Measurements from ENCODE around the gene DNAAF8. TPM values are rescaled to one million over a fixed set of nuclear protein-coding genes. Genes with fewer than 3 reads are reported as not detected.

DNAAF8 gene
- 10 to 100 TPM in 1 of 12 donors, 1 to 10 TPM in 4, under 1 TPM in 6, not detected in 1; 0.78 to 13.1 (median 0.99) TPM for polyA plus RNA-seq (ENCODE audit: insufficient read length in 12 of 12)
- long read RNA-seq, donor 1, result 0 reads
- long read RNA-seq, donor 2, result 0 reads
- long read RNA-seq, donor 3, result 0 reads
- long read RNA-seq, donor 4, result 0 reads
- long read RNA-seq, donor 5, result 0 reads
- long read RNA-seq, donor 6, result 0 reads
- long read RNA-seq, donor 7, result 0 reads
- long read RNA-seq, donor 8, result 0 reads
- long read RNA-seq, donor 9, result 0 reads
- long read RNA-seq, donor 10, result 0 reads
- long read RNA-seq, donor 11, result 0 reads

GRCh38 chr16:4734063-4734729 is at the start of gene DNAAF8, which contains the start of gene ANKS3:
Gene DNAAF8, plus strand, starts transcription at chr16:4734537. Its CDS starts 1,978 bp downstream, at chr16:4736515.
Gene ANKS3, minus strand, starts transcription at chr16:4734271. Its CDS starts 4,122 bp downstream, at chr16:4730149.
- DNase-seq, result peak; percentile 95

- DNase-seq, result no peak
Measured at GRCh38 chr16:4684763-4685162, 49.6 kb upstream of the DNAAF8 start.

- DNase-seq, result no peak
Measured at GRCh38 chr16:4685292-4685691, 49.0 kb upstream of the DNAAF8 start.

GRCh38 chr16:4685776-4686496 is 48.4 kb upstream of the DNAAF8 start:
- no peak for DNase-seq

GRCh38 chr16:4686497-4687210 is 47.7 kb upstream of the DNAAF8 start:
- DNase-seq, result no peak

GRCh38 chr16:4687416-4687815 is 46.9 kb upstream of the DNAAF8 start:
- DNase-seq, result no peak

GRCh38 chr16:4687946-4688673 is 46.2 kb upstream of the DNAAF8 start:
- DNase-seq, result no peak

- DNase-seq, result no peak
Measured at GRCh38 chr16:4688674-4689045, 45.7 kb upstream of the DNAAF8 start.

- no peak for DNase-seq
Measured at GRCh38 chr16:4689091-4689671, 45.2 kb upstream of the DNAAF8 start.

GRCh38 chr16:4689864-4690704 is 44.3 kb upstream of the DNAAF8 start:
- DNase-seq, result no peak

GRCh38 chr16:4690946-4691665 is 43.2 kb upstream of the DNAAF8 start:
- DNase-seq, result no peak

GRCh38 chr16:4691666-4692412 is 42.5 kb upstream of the DNAAF8 start:
- DNase-seq, result no peak

GRCh38 chr16:4692460-4693295 is 41.7 kb upstream of the DNAAF8 start:
- DNase-seq, result no peak

GRCh38 chr16:4693296-4693955 is 40.9 kb upstream of the DNAAF8 start, which contains the start of gene NUDT16L1:
Gene NUDT16L1, plus strand, starts transcription at chr16:4693562. Its CDS starts 165 bp downstream, at chr16:4693727.
- DNase-seq, result peak; percentile 94

GRCh38 chr16:4693956-4694641 is 40.2 kb upstream of the DNAAF8 start:
- DNase-seq, result no peak
